PFSK-1 (cell line): ENCODE results near the gene R3HDML.

Experiments
- FOXP2 ChIP-seq: optimal IDR thresholded peaks from 2 replicates; pipeline ENCODE3; 2011; ENCODE audit warnings: borderline replicate concordance, control low read depth, inconsistent platforms; ENCODE audit not compliant: insufficient read depth; ENCODE audit errors: extremely low read length, extremely low read depth
- POLR2AphosphoS5 ChIP-seq: IDR thresholded peaks from 2 replicates; pipeline ENCODE4 v1.6.1; 2012; ENCODE audit warnings: low read depth, mild to moderate bottlenecking, control low read depth, low read length, moderate library complexity
- SIN3A ChIP-seq: IDR thresholded peaks from 2 replicates; pipeline ENCODE4 v1.6.1; 2012; ENCODE audit warnings: mild to moderate bottlenecking, low read length, moderate library complexity, borderline replicate concordance; ENCODE audit not compliant: insufficient read depth
- TAF1 ChIP-seq: IDR thresholded peaks from 2 replicates; pipeline ENCODE4 v1.6.1; 2012; ENCODE audit warnings: low read length, control low read depth, borderline replicate concordance; ENCODE audit not compliant: insufficient read depth
- TF ChIP-seq, protein P1 (sequence below), 2 experiments: IDR thresholded peaks; 2 replicates each; pipeline versions ENCODE4 v1.6.1 to v1.8.0; 2011 to 2012; ENCODE audit warnings: low read depth in 2 of 2, low read length in 2 of 2, control low read depth in 1 of 2, inconsistent platforms in 1 of 2, mild to moderate bottlenecking in 1 of 2, moderate library complexity in 1 of 2; ENCODE audit not compliant: insufficient read depth in 1 of 2

Gene R3HDML

DNA sequence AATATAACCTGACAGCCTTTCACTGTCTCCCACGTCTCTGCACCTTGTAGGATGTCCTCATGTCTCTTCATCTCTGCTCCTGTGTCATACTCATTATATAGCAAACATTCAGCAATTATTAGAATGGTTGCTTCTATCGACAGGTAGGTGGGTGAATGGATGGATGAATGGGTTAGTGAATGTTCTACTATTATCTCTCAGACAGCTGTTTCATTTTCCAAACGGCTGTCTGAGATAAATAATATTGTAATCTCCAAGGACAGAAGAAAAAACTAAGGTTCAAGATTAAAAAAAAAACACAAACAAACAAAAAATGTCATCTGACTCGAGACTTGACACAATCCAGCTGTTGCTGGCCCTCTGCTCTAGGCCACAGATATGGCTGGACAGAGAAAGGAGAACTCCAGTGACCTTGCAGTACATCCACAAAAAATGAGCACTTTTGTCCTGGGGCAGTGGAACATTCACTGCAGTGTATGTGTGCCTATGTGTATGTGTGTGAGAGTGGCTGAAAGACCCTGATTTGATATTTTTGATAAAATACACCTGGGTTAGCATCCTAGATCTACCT is 20.8 kb downstream of the R3HDML start:
- no peak for TF ChIP-seq FOXP2
- TF ChIP-seq SIN3A, result no peak
- TF ChIP-seq, protein P1, sequence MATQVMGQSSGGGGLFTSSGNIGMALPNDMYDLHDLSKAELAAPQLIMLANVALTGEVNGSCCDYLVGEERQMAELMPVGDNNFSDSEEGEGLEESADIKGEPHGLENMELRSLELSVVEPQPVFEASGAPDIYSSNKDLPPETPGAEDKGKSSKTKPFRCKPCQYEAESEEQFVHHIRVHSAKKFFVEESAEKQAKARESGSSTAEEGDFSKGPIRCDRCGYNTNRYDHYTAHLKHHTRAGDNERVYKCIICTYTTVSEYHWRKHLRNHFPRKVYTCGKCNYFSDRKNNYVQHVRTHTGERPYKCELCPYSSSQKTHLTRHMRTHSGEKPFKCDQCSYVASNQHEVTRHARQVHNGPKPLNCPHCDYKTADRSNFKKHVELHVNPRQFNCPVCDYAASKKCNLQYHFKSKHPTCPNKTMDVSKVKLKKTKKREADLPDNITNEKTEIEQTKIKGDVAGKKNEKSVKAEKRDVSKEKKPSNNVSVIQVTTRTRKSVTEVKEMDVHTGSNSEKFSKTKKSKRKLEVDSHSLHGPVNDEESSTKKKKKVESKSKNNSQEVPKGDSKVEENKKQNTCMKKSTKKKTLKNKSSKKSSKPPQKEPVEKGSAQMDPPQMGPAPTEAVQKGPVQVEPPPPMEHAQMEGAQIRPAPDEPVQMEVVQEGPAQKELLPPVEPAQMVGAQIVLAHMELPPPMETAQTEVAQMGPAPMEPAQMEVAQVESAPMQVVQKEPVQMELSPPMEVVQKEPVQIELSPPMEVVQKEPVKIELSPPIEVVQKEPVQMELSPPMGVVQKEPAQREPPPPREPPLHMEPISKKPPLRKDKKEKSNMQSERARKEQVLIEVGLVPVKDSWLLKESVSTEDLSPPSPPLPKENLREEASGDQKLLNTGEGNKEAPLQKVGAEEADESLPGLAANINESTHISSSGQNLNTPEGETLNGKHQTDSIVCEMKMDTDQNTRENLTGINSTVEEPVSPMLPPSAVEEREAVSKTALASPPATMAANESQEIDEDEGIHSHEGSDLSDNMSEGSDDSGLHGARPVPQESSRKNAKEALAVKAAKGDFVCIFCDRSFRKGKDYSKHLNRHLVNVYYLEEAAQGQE (IDR thresholded peaks at IDR 0.05; ENCODE audit: insufficient read depth in 1 of 2, low read depth in 2 of 2, low read length in 2 of 2), result no peak
- no peak for TF ChIP-seq TAF1
- TF ChIP-seq POLR2AphosphoS5, result no peak

DNA sequence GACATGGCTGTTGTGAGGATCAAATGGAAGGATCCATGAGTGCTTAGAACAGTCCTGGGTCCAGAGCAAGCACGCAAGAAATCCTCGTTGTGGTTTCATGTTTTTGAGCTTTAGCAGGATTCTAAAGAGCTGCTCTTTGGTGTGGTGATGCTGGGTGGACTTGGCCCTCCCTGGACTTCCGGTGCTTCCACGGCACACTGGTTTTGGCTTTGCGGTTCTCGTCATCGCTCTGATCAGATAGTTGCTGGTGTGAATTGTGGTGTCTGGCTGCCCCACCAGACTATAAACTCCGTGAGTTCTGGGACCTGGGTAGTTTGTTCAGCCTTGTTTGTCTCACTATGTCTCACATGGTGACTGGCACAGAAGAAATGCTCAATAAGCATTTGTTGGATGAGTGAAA is 21.9 kb downstream of the R3HDML start:
- TF ChIP-seq FOXP2, result no peak
- TF ChIP-seq POLR2AphosphoS5, result no peak
- TF ChIP-seq TAF1, result no peak
- TF ChIP-seq SIN3A, result no peak

GRCh38 chr20:44360221-44360620 is 23.4 kb downstream of the R3HDML start:
- no peak for TF ChIP-seq TAF1
- no peak for TF ChIP-seq POLR2AphosphoS5
- TF ChIP-seq SIN3A, result no peak
- TF ChIP-seq, protein P1 (IDR thresholded peaks at IDR 0.05; ENCODE audit: insufficient read depth in 1 of 2, low read depth in 2 of 2, low read length in 2 of 2), result no peak
- TF ChIP-seq FOXP2, result no peak

DNA sequence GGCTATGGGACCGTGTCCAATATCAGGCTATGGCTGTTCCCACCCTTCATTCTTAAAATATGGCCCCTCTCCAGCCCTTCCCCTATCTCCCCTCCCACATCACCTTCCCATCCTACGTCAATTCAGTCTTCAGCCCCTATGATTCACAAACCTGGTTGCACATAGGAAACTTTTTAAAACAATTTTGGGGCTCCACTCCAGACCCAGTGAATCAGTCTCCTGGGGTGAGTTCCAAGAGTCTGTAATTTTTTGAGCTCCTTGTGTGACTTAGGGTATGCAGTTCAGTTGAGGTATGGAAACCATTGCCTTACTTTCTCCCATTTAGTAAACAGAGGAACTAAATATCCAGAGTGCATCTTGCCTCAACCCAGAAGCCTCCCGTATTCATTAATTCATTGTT is 24.2 kb downstream of the R3HDML start:
- TF ChIP-seq SIN3A, result no peak

- TF ChIP-seq SIN3A (no peak), FOXP2 (no peak), TAF1 (no peak), POLR2AphosphoS5 (no peak)
- TF ChIP-seq, protein P1 (IDR thresholded peaks at IDR 0.05; ENCODE audit: insufficient read depth in 1 of 2, low read depth in 2 of 2, low read length in 2 of 2), result no peak
These were observed 25.7 kb downstream of the R3HDML start for GRCh38 chr20:44362466-44362940.

DNA sequence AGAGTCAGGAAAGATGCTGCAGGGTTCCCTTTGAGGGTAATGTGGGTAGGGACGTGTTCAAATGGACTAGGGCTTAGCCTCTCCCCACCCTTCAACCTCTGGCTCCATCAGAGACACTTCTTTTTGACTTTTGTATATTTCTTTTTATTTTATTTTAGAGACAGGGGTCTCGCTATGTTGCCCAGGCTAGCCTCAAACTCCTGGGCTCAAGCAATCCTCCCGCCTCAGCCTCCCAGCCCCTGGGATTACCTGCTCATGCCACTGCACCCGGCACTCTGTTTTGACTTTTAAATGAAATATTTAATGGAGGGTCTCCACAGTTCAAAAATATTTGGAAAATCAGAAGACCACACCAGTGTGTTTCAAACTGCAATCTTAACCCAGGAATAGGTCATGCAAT is 27.2 kb downstream of the R3HDML start:
- TF ChIP-seq POLR2AphosphoS5 (no peak), TAF1 (no peak), SIN3A (no peak), FOXP2 (no peak)
- TF ChIP-seq, protein P1 (IDR thresholded peaks at IDR 0.05; ENCODE audit: insufficient read depth in 1 of 2, low read depth in 2 of 2, low read length in 2 of 2), result no peak
